NCI-H2081 treated with DMSO at 0.1 percent for 48 hours (cell line): ENCODE data around the gene BBS7.

Source experiments
- DNase-seq: peaks from one replicate; lab custom pipeline; 2025; lab: John Stamatoyannopoulos, UW

BBS7 gene

GRCh38 chr4:121791481-121791880, 78.8 kb downstream of the BBS7 start:
- DNase-seq = no peak

GRCh38 chr4:121790976-121791375, 79.3 kb downstream of the BBS7 start:
- no peak for DNase-seq

- no peak for DNase-seq
These were observed 80.1 kb downstream of the BBS7 start for GRCh38 chr4:121789960-121790829.

- DNase-seq = no peak
These were observed 80.8 kb downstream of the BBS7 start for GRCh38 chr4:121789455-121789854.

GRCh38 chr4:121788896-121789295, 81.4 kb downstream of the BBS7 start:
- DNase-seq = no peak

- DNase-seq = no peak
These were observed 84.1 kb downstream of the BBS7 start for GRCh38 chr4:121786221-121786620.

- no peak for DNase-seq
These were observed 84.8 kb downstream of the BBS7 start for GRCh38 chr4:121785479-121785878.

- no peak for DNase-seq
These were observed 85.3 kb downstream of the BBS7 start for GRCh38 chr4:121784975-121785374.

- no peak for DNase-seq
These were observed 85.9 kb downstream of the BBS7 start for GRCh38 chr4:121784401-121784800.

- DNase-seq = no peak
These were observed 87.1 kb downstream of the BBS7 start for GRCh38 chr4:121783210-121783609.

- DNase-seq = no peak
These were observed 91.2 kb downstream of the BBS7 start for GRCh38 chr4:121778991-121779628.

- no peak for DNase-seq
These were observed 92.6 kb downstream of the BBS7 start for GRCh38 chr4:121777625-121778024.

- DNase-seq = no peak
These were observed 93.5 kb downstream of the BBS7 start for GRCh38 chr4:121776610-121777401.
